ENCODE data around the gene C20orf204.

DNA sequence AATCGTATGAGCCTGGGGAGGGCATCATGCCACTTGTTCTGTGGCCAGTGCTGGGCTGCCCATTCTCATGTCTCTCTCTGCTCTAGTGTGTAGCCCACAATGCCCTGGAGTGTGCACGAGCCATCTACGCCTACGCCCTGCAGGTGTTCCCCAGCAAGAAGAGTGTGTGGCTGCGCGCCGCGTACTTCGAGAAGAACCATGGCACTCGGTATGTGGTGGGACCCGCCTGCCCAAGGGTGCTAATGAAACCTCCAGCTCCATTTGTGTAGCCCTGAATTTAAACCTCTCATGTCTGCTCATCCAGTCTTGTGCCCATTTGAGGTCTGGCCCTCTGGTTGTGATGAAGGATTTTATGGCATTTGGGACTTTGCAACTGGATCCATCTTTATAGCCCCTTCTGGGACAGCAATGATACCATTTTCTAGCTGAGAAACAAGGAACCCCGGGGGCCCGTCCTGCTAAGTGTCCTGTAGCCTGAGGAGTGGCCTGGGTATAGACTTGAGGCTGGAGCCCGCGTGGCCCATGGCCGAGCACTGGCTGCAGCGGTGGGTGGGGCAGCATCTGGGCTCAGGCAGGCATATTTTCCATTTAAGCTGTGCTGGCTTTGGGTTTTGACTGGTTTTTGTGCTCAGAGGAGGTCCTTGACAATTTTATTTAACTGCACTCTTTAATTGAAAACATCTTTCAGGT lies 13.2 kb upstream of the C20orf204 start:
- no peak for TF ChIP-seq EZH2 (IDR thresholded peaks at IDR 0.05; ENCODE audit: borderline replicate concordance, low read length)
- TF ChIP-seq, protein P1, sequence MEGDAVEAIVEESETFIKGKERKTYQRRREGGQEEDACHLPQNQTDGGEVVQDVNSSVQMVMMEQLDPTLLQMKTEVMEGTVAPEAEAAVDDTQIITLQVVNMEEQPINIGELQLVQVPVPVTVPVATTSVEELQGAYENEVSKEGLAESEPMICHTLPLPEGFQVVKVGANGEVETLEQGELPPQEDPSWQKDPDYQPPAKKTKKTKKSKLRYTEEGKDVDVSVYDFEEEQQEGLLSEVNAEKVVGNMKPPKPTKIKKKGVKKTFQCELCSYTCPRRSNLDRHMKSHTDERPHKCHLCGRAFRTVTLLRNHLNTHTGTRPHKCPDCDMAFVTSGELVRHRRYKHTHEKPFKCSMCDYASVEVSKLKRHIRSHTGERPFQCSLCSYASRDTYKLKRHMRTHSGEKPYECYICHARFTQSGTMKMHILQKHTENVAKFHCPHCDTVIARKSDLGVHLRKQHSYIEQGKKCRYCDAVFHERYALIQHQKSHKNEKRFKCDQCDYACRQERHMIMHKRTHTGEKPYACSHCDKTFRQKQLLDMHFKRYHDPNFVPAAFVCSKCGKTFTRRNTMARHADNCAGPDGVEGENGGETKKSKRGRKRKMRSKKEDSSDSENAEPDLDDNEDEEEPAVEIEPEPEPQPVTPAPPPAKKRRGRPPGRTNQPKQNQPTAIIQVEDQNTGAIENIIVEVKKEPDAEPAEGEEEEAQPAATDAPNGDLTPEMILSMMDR (conservative IDR thresholded peaks at IDR 0.05 in 1 of 2, IDR thresholded peaks at IDR 0.05 in 1 of 2; ENCODE audit: extremely low read depth in 1 of 2, insufficient read depth in 1 of 2, low read depth in 1 of 2, low read length in 2 of 2) = no peak
